Subcutaneous abdominal adipose tissue (tissue), 5 donors: Measurements from ENCODE around the gene PALD1.

Experiments used
- H3K27ac ChIP-seq: one replicate; pipeline ENCODE4 v1.7.0; 2013; ENCODE audit warnings: low read depth, mild to moderate bottlenecking, inconsistent platforms, low read length, moderate library complexity
- H3K27me3 ChIP-seq, 5 donors: one replicate each; pipeline ENCODE4 v1.7.0; 2013; ENCODE audit warnings: low read length in 5 of 5, inconsistent platforms in 1 of 5; ENCODE audit not compliant: control insufficient read depth in 5 of 5, insufficient read depth in 4 of 5
- H3K36me3 ChIP-seq, 5 donors: one replicate each; pipeline ENCODE4 v1.7.0; 2013; ENCODE audit warnings: low read length in 5 of 5; ENCODE audit not compliant: control insufficient read depth in 5 of 5, insufficient read depth in 5 of 5
- H3K4me1 ChIP-seq, 5 donors: one replicate each; pipeline ENCODE4 v1.7.0; 2013; ENCODE audit warnings: low read length in 5 of 5, mild to moderate bottlenecking in 3 of 5, moderate library complexity in 1 of 5; ENCODE audit not compliant: control insufficient read depth in 5 of 5, insufficient read depth in 5 of 5
- H3K4me3 ChIP-seq, 5 donors: one replicate each; pipeline ENCODE4 v1.7.0; 2013; ENCODE audit warnings: low read length in 5 of 5, low read depth in 1 of 5
- H3K9ac ChIP-seq, 5 donors: one replicate each; pipeline ENCODE4 v1.7.0; 2013; ENCODE audit warnings: low read length in 5 of 5, mild to moderate bottlenecking in 4 of 5, moderate library complexity in 3 of 5
- H3K9me3 ChIP-seq, 5 donors: one replicate each; pipeline ENCODE4 v1.7.0; 2013; ENCODE audit warnings: low read length in 5 of 5; ENCODE audit not compliant: control insufficient read depth in 5 of 5
- donor health status: healthy.
- donor health status: healthy.
- donor health status: healthy.
- donor health status: healthy.
- donor health status: healthy.

The PALD1 gene

GRCh38 chr10:70584909-70585544 is 106.5 kb downstream of the PALD1 start:
- H3K9me3 ChIP-seq = no peaks in the 10 kb centered on the region
- no peaks in the 10 kb centered on the region for H3K36me3 ChIP-seq
- H3K27me3 ChIP-seq = peaks cover 0 to 4% (median 3%) of the 10 kb centered on the region in 5 donors
- no peak overlapping the region for H3K27ac ChIP-seq
- no peak overlapping the region for H3K9ac ChIP-seq
- H3K4me3 ChIP-seq = no peak overlapping the region
- H3K4me1 ChIP-seq = peaks cover 0 to 28% (median 10%) of the 10 kb centered on the region in 5 donors

GRCh38 chr10:70585578-70586169 is 107.1 kb downstream of the PALD1 start:
- Histone ChIP-seq H3K27me3 (peaks cover 0 to 4% (median 3%) of the 10 kb centered on the region in 5 donors), H3K9ac (no peak overlapping the region), H3K27ac (no peak overlapping the region), H3K9me3 (no peaks in the 10 kb centered on the region), H3K36me3 (no peaks in the 10 kb centered on the region), H3K4me3 (no peak overlapping the region), H3K4me1 (peaks cover 0 to 33% (median 11%) of the 10 kb centered on the region in 5 donors)

GRCh38 chr10:70586348-70586930 is 107.9 kb downstream of the PALD1 start:
- peaks cover 0 to 33% (median 11%) of the 10 kb centered on the region in 5 donors for H3K4me1 ChIP-seq
- no peaks in the 10 kb centered on the region for H3K9me3 ChIP-seq
- H3K27ac ChIP-seq = no peak overlapping the region
- H3K4me3 ChIP-seq = no peak overlapping the region
- H3K9ac ChIP-seq = no peak overlapping the region
- H3K27me3 ChIP-seq = peaks cover 0 to 4% (median 3%) of the 10 kb centered on the region in 5 donors
- H3K36me3 ChIP-seq = no peaks in the 10 kb centered on the region

GRCh38 chr10:70587045-70587658 is 108.6 kb downstream of the PALD1 start:
- Histone ChIP-seq H3K9me3 (no peaks in the 10 kb centered on the region), H3K9ac (no peak overlapping the region), H3K4me1 (peaks cover 0 to 33% (median 11%) of the 10 kb centered on the region in 5 donors), H3K4me3 (no peak overlapping the region), H3K36me3 (no peaks in the 10 kb centered on the region), H3K27me3 (peaks cover 0 to 4% (median 3%) of the 10 kb centered on the region in 5 donors), H3K27ac (no peak overlapping the region)

- H3K36me3 ChIP-seq = no peaks in the 10 kb centered on the region
- peaks cover 0 to 33% (median 11%) of the 10 kb centered on the region in 5 donors for H3K4me1 ChIP-seq
- no peaks in the 10 kb centered on the region for H3K9me3 ChIP-seq
- H3K27ac ChIP-seq = no peak overlapping the region
- no peak overlapping the region for H3K9ac ChIP-seq
- H3K4me3 ChIP-seq = no peak overlapping the region
- H3K27me3 ChIP-seq = peaks cover 0 to 4% (median 3%) of the 10 kb centered on the region in 5 donors
Measured at GRCh38 chr10:70588255-70588654, 109.7 kb downstream of the PALD1 start.

- Histone ChIP-seq H3K27me3 (peaks cover 0 to 4% (median 0%) of the 10 kb centered on the region in 5 donors), H3K36me3 (no peaks in the 10 kb centered on the region), H3K4me1 (peaks cover 0 to 26% (median 11%) of the 10 kb centered on the region in 5 donors), H3K9ac (no peak overlapping the region), H3K27ac (no peak overlapping the region), H3K9me3 (no peaks in the 10 kb centered on the region), H3K4me3 (no peak overlapping the region)
Measured at GRCh38 chr10:70588859-70589570, 110.4 kb downstream of the PALD1 start.

GRCh38 chr10:70589762-70590654 is 111.4 kb downstream of the PALD1 start:
- H3K27ac ChIP-seq = no peak overlapping the region
- peaks cover 0 to 4% (median 3%) of the 10 kb centered on the region in 5 donors for H3K27me3 ChIP-seq
- H3K36me3 ChIP-seq = no peaks in the 10 kb centered on the region
- no peaks in the 10 kb centered on the region for H3K9me3 ChIP-seq
- no peak overlapping the region for H3K4me3 ChIP-seq
- H3K4me1 ChIP-seq = peaks cover 0 to 20% (median 6%) of the 10 kb centered on the region in 5 donors
- H3K9ac ChIP-seq = no peak overlapping the region

- Histone ChIP-seq H3K4me3 (no peak overlapping the region), H3K4me1 (peaks cover 0 to 15% (median 3%) of the 10 kb centered on the region in 5 donors), H3K27ac (no peak overlapping the region)
Measured at GRCh38 chr10:70590655-70591416, 112.3 kb downstream of the PALD1 start.

More at GRCh38 chr10:70590655-70591416, 112.3 kb downstream of the PALD1 start:
- peaks cover 0 to 3% (median 0%) of the 10 kb centered on the region in 5 donors for H3K27me3 ChIP-seq
- H3K9me3 ChIP-seq = no peaks in the 10 kb centered on the region
- H3K36me3 ChIP-seq = no peaks in the 10 kb centered on the region
- no peak overlapping the region for H3K9ac ChIP-seq
